SK-N-SH (cell line): Measurements from ENCODE around the gene SLC24A4. TPM values are rescaled to one million over a fixed set of nuclear protein-coding genes. Genes with fewer than 3 reads are reported as not detected.

Source experiments
- CTCF ChIA-PET: fragments of 300-600, 350-600 bp; formaldehyde crosslinking; extraction: SDS; loops from one replicate; lab custom pipeline; 2021; lab: Yijun Ruan, JAX
- POLR2A ChIA-PET: fragments of 350-600 bp; sonication (Branson Sonifier 250); formaldehyde crosslinking; extraction: SDS; loops from one replicate; lab custom pipeline; 2020; ENCODE audit warnings: antibody characterized with exemption, inconsistent platforms; lab: Yijun Ruan, JAX
- DNase-seq: peaks from one replicate; pipeline ENCODE4 v3.0.0; 2012
- H2AFZ ChIP-seq: fragments of 200-600 bp; sonication (generic); 2 replicates; pipeline ENCODE4 v1.8.1; 2016; ENCODE audit warnings: antibody characterized with exemption, mild to moderate bottlenecking, low read depth
- H3F3A ChIP-seq: fragments of 200-600 bp; sonication (generic); replicated peaks from 2 replicates; pipeline ENCODE3; 2016; ENCODE audit warnings: antibody characterized with exemption, mild to moderate bottlenecking; ENCODE audit not compliant: insufficient read depth
- H3K27ac ChIP-seq, 2 experiments: fragments of 200-500 bp in 1 of 2; fragments of 200-600 bp in 1 of 2; sonication (Bioruptor generic) in 1 of 2; sonication (generic), shearing (Covaris generic) in 1 of 2; 2 replicates each; pipeline versions ENCODE4 v1.5.1 to v1.6.1; 2014 to 2016; ENCODE audit warnings: low read depth in 2 of 2, inconsistent platforms in 1 of 2, low read length in 1 of 2, mild to moderate bottlenecking in 1 of 2, mixed read lengths in 1 of 2
- H3K27me3 ChIP-seq: fragments of 200-600 bp; sonication (generic), shearing (Covaris generic); 2 replicates; pipeline ENCODE4 v1.6.1; 2016; ENCODE audit warnings: mixed run types; ENCODE audit not compliant: insufficient read depth
- H3K36me3 ChIP-seq, 2 experiments: fragments of 200-500 bp in 1 of 2; fragments of 200-600 bp in 1 of 2; sonication (Bioruptor generic) in 1 of 2; sonication (generic) in 1 of 2; replicated peaks in 1 of 2; 2 replicates each; pipeline versions ENCODE3 to v1.5.1; 2014 to 2016; ENCODE audit warnings: low read length in 1 of 2, mild to moderate bottlenecking in 1 of 2; ENCODE audit not compliant: insufficient read depth in 2 of 2, control insufficient read depth in 1 of 2
- H3K4me1 ChIP-seq, 2 experiments: fragments of 200-500 bp in 1 of 2; fragments of 200-600 bp in 1 of 2; sonication (Bioruptor generic) in 1 of 2; sonication (generic), shearing (Covaris generic) in 1 of 2; 2 replicates each; pipeline versions ENCODE4 v1.5.1 to v1.6.1; 2014 to 2016; ENCODE audit warnings: low read depth in 1 of 2, low read length in 1 of 2, mixed run types in 1 of 2; ENCODE audit not compliant: insufficient read depth in 2 of 2, control insufficient read depth in 1 of 2
- H3K4me2 ChIP-seq: fragments of 200-600 bp; sonication (generic), shearing (Covaris generic); 2 replicates; pipeline ENCODE4 v1.6.1; 2017; ENCODE audit warnings: mixed run types
- H3K4me3 ChIP-seq, 2 experiments: fragments of 200-500 bp in 1 of 2; fragments of 200-600 bp in 1 of 2; sonication (Bioruptor generic) in 1 of 2; sonication (generic), shearing (Covaris generic) in 1 of 2; 2 replicates each; pipeline versions ENCODE4 v1.5.1 to v1.8.1; 2014 to 2016; ENCODE audit warnings: low read depth in 2 of 2, inconsistent platforms in 1 of 2, low read length in 1 of 2, mild to moderate bottlenecking in 1 of 2, mixed read lengths in 1 of 2, moderate library complexity in 1 of 2
- H3K79me2 ChIP-seq: fragments of 200-600 bp; sonication (generic); 2 replicates; pipeline ENCODE4 v1.8.1; 2017; ENCODE audit warnings: mild to moderate bottlenecking; ENCODE audit not compliant: insufficient read depth
- H3K9ac ChIP-seq: fragments of 200-600 bp; sonication (generic); 2 replicates; pipeline ENCODE4 v1.6.1; 2017; ENCODE audit warnings: mixed run types
- H3K9me2 ChIP-seq: fragments of 200-600 bp; sonication (generic); 2 replicates; pipeline ENCODE4 v1.6.1; 2017; ENCODE audit warnings: mixed run types
- H3K9me3 ChIP-seq: fragments of 200-600 bp; sonication (generic); 2 replicates; pipeline ENCODE4 v1.6.1; 2017; ENCODE audit warnings: mixed run types, mild to moderate bottlenecking, moderate library complexity
- H4K20me1 ChIP-seq: fragments of 200-600 bp; sonication (generic); 2 replicates; pipeline ENCODE4 v1.6.1; 2017; ENCODE audit warnings: mild to moderate bottlenecking, mixed run types; ENCODE audit not compliant: insufficient read depth
- CHD2 ChIP-seq: fragments of 150-350 bp; IDR thresholded peaks from 2 replicates; pipeline ENCODE4 v1.6.1; 2018; ENCODE audit warnings: low read length; ENCODE audit not compliant: partially characterized antibody
- ELF1 ChIP-seq: IDR thresholded peaks from 2 replicates; pipeline ENCODE4 v1.4.0; 2012
- EZH2phosphoT487 ChIP-seq: fragments of 200-600 bp; sonication (generic); IDR thresholded peaks from 2 replicates; pipeline ENCODE4 v1.6.1; 2017; ENCODE audit warnings: low read depth, mixed run types, mild to moderate bottlenecking, antibody characterized with exemption, moderate library complexity, borderline replicate concordance
- FOXJ3 ChIP-seq: sonication (generic); formaldehyde crosslinking; IDR thresholded peaks from 2 replicates; pipeline ENCODE4 v1.5.1; 2020; ENCODE audit warnings: mild to moderate bottlenecking, missing genetic modification reagents
- FOXM1 ChIP-seq: IDR thresholded peaks from 2 replicates; pipeline ENCODE4 v1.4.0; 2012; ENCODE audit warnings: low read depth, mild to moderate bottlenecking
- GATA2 ChIP-seq: sonication (generic); formaldehyde crosslinking; IDR thresholded peaks from 2 replicates; pipeline ENCODE4 v1.5.0; 2020; ENCODE audit warnings: mild to moderate bottlenecking, missing genetic modification reagents
- IRF3 ChIP-seq: fragments of 150-350 bp; IDR thresholded peaks from 2 replicates; pipeline ENCODE4 v1.6.1; 2016; ENCODE audit warnings: mild to moderate bottlenecking, low read depth, low read length
- MEF2A ChIP-seq: IDR thresholded peaks from 2 replicates; pipeline ENCODE4 v1.4.0; 2012; ENCODE audit warnings: low read depth, borderline replicate concordance
- NFIC ChIP-seq: IDR thresholded peaks from 2 replicates; pipeline ENCODE4 v1.4.0; 2012; ENCODE audit warnings: borderline replicate concordance
- NRF1 ChIP-seq: IDR thresholded peaks from 2 replicates; pipeline ENCODE4 v1.6.1; 2012; ENCODE audit warnings: low read depth, mild to moderate bottlenecking, low read length
- PBX3 ChIP-seq: IDR thresholded peaks from 2 replicates; pipeline ENCODE4; 2012
- POLR2AphosphoS5 ChIP-seq: IDR thresholded peaks from 2 replicates; pipeline ENCODE4 v1.6.1; 2012; ENCODE audit warnings: low read depth, low read length
- RAD21 ChIP-seq: IDR thresholded peaks from 2 replicates; pipeline ENCODE4 v1.6.1; 2012; ENCODE audit warnings: mild to moderate bottlenecking, low read length
- RFX5 ChIP-seq: IDR thresholded peaks from 2 replicates; pipeline ENCODE4 v1.6.1; 2012; ENCODE audit warnings: mild to moderate bottlenecking, improper control_type of control experiment, low read length
- RXRA ChIP-seq: IDR thresholded peaks from 2 replicates; pipeline ENCODE4 v1.4.0; 2012; ENCODE audit warnings: low read depth, mild to moderate bottlenecking, borderline replicate concordance
- SIN3A ChIP-seq: IDR thresholded peaks from 2 replicates; pipeline ENCODE4 v1.6.1; 2012; ENCODE audit warnings: low read depth, mild to moderate bottlenecking, low read length, moderate library complexity, borderline replicate concordance
- SMC3 ChIP-seq: IDR thresholded peaks from 2 replicates; pipeline ENCODE4 v1.6.1; 2012; ENCODE audit warnings: low read depth, low read length, improper control_type of control experiment
- TAF1 ChIP-seq: IDR thresholded peaks from 2 replicates; pipeline ENCODE4 v1.6.1; 2012; ENCODE audit warnings: low read depth, mild to moderate bottlenecking, low read length, moderate library complexity, borderline replicate concordance
- TCF12 ChIP-seq: IDR thresholded peaks from 2 replicates; pipeline ENCODE4 v1.4.0; 2012
- USF1 ChIP-seq: IDR thresholded peaks from 2 replicates; pipeline ENCODE4 v1.4.0; 2012; ENCODE audit warnings: low read depth, borderline replicate concordance
- USF2 ChIP-seq: fragments of 150-350 bp; IDR thresholded peaks from 2 replicates; pipeline ENCODE4 v1.6.1; 2017; ENCODE audit warnings: antibody characterized with exemption, low read length, low read depth, borderline replicate concordance
- YY1 ChIP-seq: IDR thresholded peaks from 2 replicates; pipeline ENCODE4 v1.4.0; 2012; ENCODE audit warnings: low read depth, mild to moderate bottlenecking
- WGBS: methylation state at CpG from one replicate; pipeline ENCODE4 v1.1.6; 2017; ENCODE audit warnings: low lambda C conversion rate; 5-methylcytosine and 5-hydroxymethylcytosine counted together
- polyA plus RNA-seq, 3 experiments: library from polyadenylated mRNA; depleted of rRNA; stranded (reverse); fragments of >200 nt; gene quantifications; 2 replicates each; pipeline ENCODE4 v1.2.3, GENCODE V29; 2012

SLC24A4 gene
- polyA plus RNA-seq, 1 of the 3 experiments (the other 2 are of a cell fraction): 0.07 TPM

GRCh38 chr14:92276074-92276473, 46.9 kb upstream of the SLC24A4 start:
- H3K79me2 ChIP-seq: no peaks in the 10 kb centered on the region
- WGBS: 12% methylated on average over 7 of the region's 7 CpGs
- no peaks in the 10 kb centered on the region for H3K9me3 ChIP-seq
- H4K20me1 ChIP-seq: no peaks in the 10 kb centered on the region
- TF ChIP-seq SIN3A: no peak
- TF ChIP-seq FOXJ3: no peak
- no peak for TF ChIP-seq USF1
- no peak for TF ChIP-seq EZH2phosphoT487
- TF ChIP-seq RFX5: no peak
- no peak for TF ChIP-seq TCF12
- TF ChIP-seq SMC3: no peak
- TF ChIP-seq NFIC: no peak
- no peak for TF ChIP-seq CHD2
- no peak for TF ChIP-seq TAF1
- TF ChIP-seq RXRA: no peak
- no peak for TF ChIP-seq NRF1
- TF ChIP-seq RAD21: no peak
- no peak for TF ChIP-seq ELF1
- TF ChIP-seq MEF2A: no peak
- no peak for TF ChIP-seq USF2
- no peak for TF ChIP-seq YY1
- no peaks in the 10 kb centered on the region for H3K4me1 ChIP-seq
- ChIA-PET POLR2A (no interaction called here), CTCF (no interaction called here)
- no peak overlapping the region for H3K4me3 ChIP-seq
- no peaks in the 10 kb centered on the region for H3K9me2 ChIP-seq
- H3K9ac ChIP-seq: no peak overlapping the region
- H3K36me3 ChIP-seq: no peaks in the 10 kb centered on the region
- no peak overlapping the region for H2AFZ ChIP-seq
- no peaks in the 10 kb centered on the region for H3F3A ChIP-seq
- H3K27me3 ChIP-seq: peaks cover 52% of the 10 kb centered on the region
- no peak overlapping the region for H3K27ac ChIP-seq
- DNase-seq: no peak
- no peak overlapping the region for H3K4me2 ChIP-seq

GRCh38 chr14:92277031-92277430, 45.9 kb upstream of the SLC24A4 start:
- TF ChIP-seq NRF1 (no peak), IRF3 (no peak), TCF12 (no peak), FOXJ3 (no peak), GATA2 (CRISPR knock-in tag) (no peak), RXRA (no peak), POLR2AphosphoS5 (no peak), CHD2 (no peak), FOXM1 (no peak), ELF1 (no peak), PBX3 (no peak), USF1 (no peak), RFX5 (no peak), MEF2A (no peak), TAF1 (no peak)
- Histone ChIP-seq H3K4me2 (no peak overlapping the region), H3K9ac (no peak overlapping the region), H3K9me2 (no peaks in the 10 kb centered on the region), H4K20me1 (no peaks in the 10 kb centered on the region), H3K4me1 (no peaks in the 10 kb centered on the region), H3K27me3 (peaks cover 49% of the 10 kb centered on the region), H2AFZ (no peak overlapping the region), H3K27ac (no peak overlapping the region), H3K4me3 (no peak overlapping the region), H3K36me3 (no peaks in the 10 kb centered on the region), H3K9me3 (no peaks in the 10 kb centered on the region), H3K79me2 (no peaks in the 10 kb centered on the region), H3F3A (no peaks in the 10 kb centered on the region)
- ChIA-PET POLR2A (no interaction called here), CTCF (no interaction called here)
- DNase-seq: no peak
- 4% methylated on average over 5 of the region's 5 CpGs for WGBS
